Measurements from ENCODE around the gene TPP2. TPM values are rescaled to one million over a fixed set of nuclear protein-coding genes. Genes with fewer than 3 reads are reported as not detected.

TPP2 gene
- total RNA-seq, 2 experiments from 2014 or later: 31.1 to 36.3 TPM

- DNase-seq (ENCODE audit: low spot score): no peak
- peaks cover 19% of the 10 kb centered on the region for H3K4me1 ChIP-seq (ENCODE audit: insufficient read depth, low read length, poor library complexity, severe bottlenecking)
- CTCF ChIA-PET (ENCODE audit: unreplicated experiment): no interaction called here
Observed at GRCh38 chr13:102599426-102600012, 2.7 kb downstream of the TPP2 start.

DNA sequence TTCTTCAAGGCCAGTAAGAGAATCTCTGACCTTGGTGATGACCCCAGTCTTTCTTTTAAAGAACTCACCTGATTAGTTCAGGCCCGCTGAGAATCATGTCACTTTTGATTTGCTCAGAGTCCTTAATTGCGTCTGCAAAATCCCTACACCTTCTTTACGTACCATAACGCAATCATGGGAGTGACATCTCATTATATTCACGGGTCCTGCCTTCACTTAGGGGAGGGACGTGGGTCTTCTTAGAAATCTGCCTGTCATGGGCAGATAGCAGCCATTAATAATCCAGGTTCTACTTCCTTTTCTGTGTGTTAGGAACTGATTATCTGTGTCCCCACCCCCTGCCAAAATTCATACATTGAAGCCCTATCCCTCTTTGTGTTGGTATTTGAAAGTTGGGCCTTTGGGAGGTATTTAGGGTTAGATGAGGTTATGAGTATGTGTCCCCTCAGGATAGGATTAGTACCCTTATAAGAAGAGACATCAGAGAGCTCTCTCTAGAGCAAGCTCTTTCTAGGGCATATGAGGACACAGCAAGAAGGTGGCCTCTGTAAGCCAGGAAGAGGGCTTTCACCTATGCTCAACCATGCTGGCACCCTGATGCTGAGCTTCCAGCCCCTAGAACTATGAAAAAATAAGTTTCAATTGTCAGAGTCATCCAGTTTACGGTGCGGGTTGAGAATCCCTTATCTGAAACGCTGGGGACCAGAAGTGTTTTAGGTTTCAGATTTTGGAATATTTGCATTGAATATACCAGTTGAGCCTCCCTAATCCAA lies 9.9 kb downstream of the TPP2 start:
- intact Hi-C loops (cut with micrococcal nuclease; ENCODE audit: unreplicated experiment): no loop called here
- no TSS peak for BruUV-seq (replicated peaks)
- TF ChIP-seq, protein P1, sequence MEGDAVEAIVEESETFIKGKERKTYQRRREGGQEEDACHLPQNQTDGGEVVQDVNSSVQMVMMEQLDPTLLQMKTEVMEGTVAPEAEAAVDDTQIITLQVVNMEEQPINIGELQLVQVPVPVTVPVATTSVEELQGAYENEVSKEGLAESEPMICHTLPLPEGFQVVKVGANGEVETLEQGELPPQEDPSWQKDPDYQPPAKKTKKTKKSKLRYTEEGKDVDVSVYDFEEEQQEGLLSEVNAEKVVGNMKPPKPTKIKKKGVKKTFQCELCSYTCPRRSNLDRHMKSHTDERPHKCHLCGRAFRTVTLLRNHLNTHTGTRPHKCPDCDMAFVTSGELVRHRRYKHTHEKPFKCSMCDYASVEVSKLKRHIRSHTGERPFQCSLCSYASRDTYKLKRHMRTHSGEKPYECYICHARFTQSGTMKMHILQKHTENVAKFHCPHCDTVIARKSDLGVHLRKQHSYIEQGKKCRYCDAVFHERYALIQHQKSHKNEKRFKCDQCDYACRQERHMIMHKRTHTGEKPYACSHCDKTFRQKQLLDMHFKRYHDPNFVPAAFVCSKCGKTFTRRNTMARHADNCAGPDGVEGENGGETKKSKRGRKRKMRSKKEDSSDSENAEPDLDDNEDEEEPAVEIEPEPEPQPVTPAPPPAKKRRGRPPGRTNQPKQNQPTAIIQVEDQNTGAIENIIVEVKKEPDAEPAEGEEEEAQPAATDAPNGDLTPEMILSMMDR (conservative IDR thresholded peaks at IDR 0.05; ENCODE audit: low read length): no peak
- TF ChIP-seq EZH2phosphoT487 (IDR thresholded peaks at IDR 0.05; ENCODE audit: borderline replicate concordance, low read depth, low read length): no peak
- H3K36me3 ChIP-seq (ENCODE audit: insufficient read depth, low read length): peaks cover 88% of the 10 kb centered on the region
- H4K20me1 ChIP-seq (ENCODE audit: insufficient read depth, low read length): no peaks in the 10 kb centered on the region
- no peak overlapping the region for H3K27ac ChIP-seq (ENCODE audit: low read depth, low read length, poor library complexity, severe bottlenecking)
- POLR2A ChIA-PET: interaction anchor here (0.6 to 1.5 kb wide), 5 partner anchors 21 to 439 kb away, joined by 3 to 8 read pairs (median 4); no protein-coding TSS in a partner anchor
- H2AFZ ChIP-seq (ENCODE audit: low read length): no peak overlapping the region
- H3K4me3 ChIP-seq (ENCODE audit: low read depth, low read length, poor library complexity, severe bottlenecking): no peak overlapping the region
- CTCF ChIA-PET (ENCODE audit: unreplicated experiment): interaction anchor here (1.2 kb wide), 1 partner anchor 15 kb away, joined by 7 read pairs; no protein-coding TSS in a partner anchor
- no peak overlapping the region for H3K4me2 ChIP-seq (ENCODE audit: low read length)
- H3K9me3 ChIP-seq (ENCODE audit: low read length): no peaks in the 10 kb centered on the region
- no peak for DNase-seq (ENCODE audit: low spot score)
- no peaks in the 10 kb centered on the region for H3K9me2 ChIP-seq (ENCODE audit: insufficient read depth, low read length)
- H3K79me2 ChIP-seq (ENCODE audit: insufficient read depth, low read depth, low read length): peaks cover 40% of the 10 kb centered on the region
- H3K4me1 ChIP-seq (ENCODE audit: insufficient read depth, low read length, poor library complexity, severe bottlenecking): no peaks in the 10 kb centered on the region

More at GRCh38 chr13:102599426-102600012, 2.7 kb downstream of the TPP2 start:
- no peak overlapping the region for H2AFZ ChIP-seq (ENCODE audit: low read length)
- H3K79me2 ChIP-seq (ENCODE audit: insufficient read depth, low read depth, low read length): peaks cover 90% of the 10 kb centered on the region
- intact Hi-C loops (cut with micrococcal nuclease; ENCODE audit: unreplicated experiment): loop anchor here (5.0 kb wide), 1 partner anchor 157 kb away; no protein-coding TSS in a partner anchor
- H3K27ac ChIP-seq (ENCODE audit: low read depth, low read length, poor library complexity, severe bottlenecking): no peak overlapping the region
- BruUV-seq (replicated peaks): no TSS peak
- no peaks in the 10 kb centered on the region for H3K9me3 ChIP-seq (ENCODE audit: low read length)
- peak overlapping the region; percentile 86 for H3K4me3 ChIP-seq (ENCODE audit: low read depth, low read length, poor library complexity, severe bottlenecking)
- H3K36me3 ChIP-seq (ENCODE audit: insufficient read depth, low read length): peaks cover 29% of the 10 kb centered on the region
- H4K20me1 ChIP-seq (ENCODE audit: insufficient read depth, low read length): peaks cover 11% of the 10 kb centered on the region
- H3K4me2 ChIP-seq (ENCODE audit: low read length): peak overlapping the region; percentile 95
- H3K9me2 ChIP-seq (ENCODE audit: insufficient read depth, low read length): no peaks in the 10 kb centered on the region
- no peak for TF ChIP-seq EZH2phosphoT487 (IDR thresholded peaks at IDR 0.05; ENCODE audit: borderline replicate concordance, low read depth, low read length)
- TF ChIP-seq, protein P1 (conservative IDR thresholded peaks at IDR 0.05; ENCODE audit: low read length): no peak
- POLR2A ChIA-PET: no interaction called here

DNA sequence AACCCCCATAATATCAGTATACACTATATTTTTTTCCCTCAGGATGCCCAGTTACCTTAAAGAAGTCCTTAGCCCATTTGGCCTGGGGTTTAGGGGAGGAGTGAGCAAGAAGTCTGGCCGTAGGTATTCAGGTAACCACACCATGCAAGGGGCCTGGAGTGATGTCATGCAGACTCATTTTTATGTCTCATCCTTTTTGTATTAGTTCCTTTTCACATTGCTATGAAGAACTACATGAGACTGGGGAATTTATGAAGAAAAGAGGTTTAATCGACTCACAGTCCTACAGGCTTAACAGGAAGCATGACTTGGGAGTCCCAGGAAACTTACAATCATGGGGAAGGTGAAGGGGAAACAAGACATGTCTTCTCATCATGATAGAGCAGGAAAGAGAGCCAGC lies 12.2 kb downstream of the TPP2 start:
- H2AFZ ChIP-seq (ENCODE audit: low read length): no peak overlapping the region
- no peaks in the 10 kb centered on the region for H3K4me1 ChIP-seq (ENCODE audit: insufficient read depth, low read length, poor library complexity, severe bottlenecking)
- no peak for DNase-seq (ENCODE audit: low spot score)
- intact Hi-C loops (cut with micrococcal nuclease; ENCODE audit: unreplicated experiment): no loop called here
- H3K36me3 ChIP-seq (ENCODE audit: insufficient read depth, low read length): peaks cover 83% of the 10 kb centered on the region
- POLR2A ChIA-PET: no interaction called here
- no peaks in the 10 kb centered on the region for H4K20me1 ChIP-seq (ENCODE audit: insufficient read depth, low read length)
- H3K27ac ChIP-seq (ENCODE audit: low read depth, low read length, poor library complexity, severe bottlenecking): no peak overlapping the region
- no peaks in the 10 kb centered on the region for H3K9me3 ChIP-seq (ENCODE audit: low read length)
- no peaks in the 10 kb centered on the region for H3K9me2 ChIP-seq (ENCODE audit: insufficient read depth, low read length)
- TF ChIP-seq, protein P1 (conservative IDR thresholded peaks at IDR 0.05; ENCODE audit: low read length): no peak
- no peak for TF ChIP-seq EZH2phosphoT487 (IDR thresholded peaks at IDR 0.05; ENCODE audit: borderline replicate concordance, low read depth, low read length)
- CTCF ChIA-PET (ENCODE audit: unreplicated experiment): no interaction called here
- H3K4me3 ChIP-seq (ENCODE audit: low read depth, low read length, poor library complexity, severe bottlenecking): no peak overlapping the region
- no TSS peak for BruUV-seq (replicated peaks)
- H3K79me2 ChIP-seq (ENCODE audit: insufficient read depth, low read depth, low read length): peaks cover 33% of the 10 kb centered on the region; the same call in 1 of the 2 replicates
- no peak overlapping the region for H3K4me2 ChIP-seq (ENCODE audit: low read length)
